Measurements from ENCODE around the gene SLC27A5.

GRCh38 chr19:58535857-58536256, 24.1 kb upstream of the SLC27A5 start:
- TF ChIP-seq POLR2AphosphoS5 (IDR thresholded peaks at IDR 0.05; ENCODE audit: borderline replicate concordance, low read depth, low read length) (no peak), EZH2 (IDR thresholded peaks at IDR 0.05) (no peak), FOXP2 (optimal IDR thresholded peaks at IDR 0.05; ENCODE audit: control extremely low read depth, extremely low read length, insufficient read depth) (no peak)
